Bronchial epithelial cell (primary cell): ENCODE measurements around the gene CD46. TPM values are rescaled to one million over a fixed set of nuclear protein-coding genes. Genes with fewer than 3 reads are reported as not detected.
"Not testable (repeated sequence)": the region's sequence is repeated elsewhere in the genome, so short reads cannot be mapped to it uniquely, and the experiment has no call there.

Source experiments
- DNase-seq: peaks from one replicate; pipeline ENCODE4 v3.0.0-alpha.2; 2010; ENCODE audit warnings: low read depth
- FAIRE-seq: peaks from 2 replicates; lab custom pipeline; 2011; peaks lifted over from hg19 to GRCh38; lab: Jason Lieb, UNC
- H3K27me3 ChIP-seq: 2 replicates; pipeline ENCODE4 v1.5.1; 2011; ENCODE audit warnings: low read length; ENCODE audit not compliant: control insufficient read depth, insufficient read depth
- H3K36me3 ChIP-seq: 2 replicates; pipeline ENCODE4 v1.5.1; 2011; ENCODE audit warnings: low read length; ENCODE audit not compliant: control insufficient read depth, insufficient read depth
- H3K4me3 ChIP-seq: 2 replicates; pipeline ENCODE4 v1.5.1; 2011; ENCODE audit warnings: mild to moderate bottlenecking, low read depth, low read length, control low read depth
- CTCF ChIP-seq: IDR thresholded peaks from 2 replicates; pipeline ENCODE4 v1.5.1; 2011; ENCODE audit warnings: mild to moderate bottlenecking, moderate library complexity, low read length, control low read depth, inconsistent platforms; ENCODE audit not compliant: insufficient read depth, severe bottlenecking
- total RNA-seq: library from RNA; depleted of rRNA; stranded (reverse); fragments of >200 nt; gene quantifications from 2 replicates; pipeline ENCODE4 v1.2.1, GENCODE V29; 2014

CD46 gene
- total RNA-seq, 1 donor from 2014 or later = 128 TPM

GRCh38 chr1:207762622-207763021 is 10.8 kb downstream of the CD46 start:
- TF ChIP-seq CTCF = no peak
- FAIRE-seq (no peak), DNase-seq (no peak)
- H3K27me3 ChIP-seq = no peaks in the 10 kb centered on the region
- H3K4me3 ChIP-seq = no peak overlapping the region
- peaks cover 21% of the 10 kb centered on the region for H3K36me3 ChIP-seq

DNA sequence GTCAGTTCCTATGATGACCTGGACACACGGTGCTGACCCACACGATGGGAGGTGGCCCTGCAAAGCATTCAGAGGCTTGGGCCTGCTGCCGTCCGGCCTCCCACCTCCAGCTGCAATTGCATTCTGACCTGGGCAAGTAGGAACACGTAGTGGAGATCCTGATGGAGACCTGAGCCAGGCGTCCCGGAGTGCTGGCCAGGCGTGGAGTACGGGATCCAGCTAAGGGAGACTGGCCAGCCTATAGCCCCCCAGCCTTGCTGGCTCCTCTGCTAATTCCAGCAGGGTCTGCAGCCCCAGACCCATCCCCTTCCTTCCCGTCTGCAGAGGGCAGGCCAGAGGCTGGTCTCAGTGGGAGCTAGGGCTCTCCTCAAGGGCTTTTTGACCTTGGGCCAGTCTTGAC is 11.2 kb downstream of the CD46 start:
- Histone ChIP-seq H3K36me3 (peaks cover 21% of the 10 kb centered on the region), H3K4me3 (no peak overlapping the region), H3K27me3 (no peaks in the 10 kb centered on the region)
- TF ChIP-seq CTCF = no peak
- DNase-seq (no peak), FAIRE-seq (no peak)

DNA sequence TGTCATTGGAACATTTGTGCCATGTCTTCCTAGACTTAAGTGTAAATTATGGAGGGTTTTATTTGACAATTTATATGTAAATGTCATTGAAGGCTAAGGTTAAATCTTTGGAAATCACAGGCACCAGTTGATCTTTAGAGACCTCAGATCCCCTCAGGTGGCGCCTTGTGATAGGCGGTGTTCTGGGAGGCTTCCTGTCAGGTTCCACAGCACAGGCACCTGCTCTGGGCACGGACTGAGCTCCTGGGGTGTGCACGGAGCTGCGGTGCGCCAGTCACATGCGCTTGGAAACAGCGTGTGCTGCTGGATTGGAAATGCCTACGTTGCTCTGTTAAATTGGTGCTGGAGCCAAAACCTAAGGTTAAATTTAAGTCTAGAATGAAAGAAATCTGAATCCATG is 12.1 kb downstream of the CD46 start:
- Histone ChIP-seq H3K36me3 (peaks cover 19% of the 10 kb centered on the region), H3K27me3 (no peaks in the 10 kb centered on the region), H3K4me3 (no peak overlapping the region)
- no peak for TF ChIP-seq CTCF
- no peak for DNase-seq
- FAIRE-seq = no peak

- DNase-seq (no peak), FAIRE-seq (no peak)
- H3K4me3 ChIP-seq = no peak overlapping the region
- peaks cover 13% of the 10 kb centered on the region for H3K36me3 ChIP-seq
- no peak for TF ChIP-seq CTCF
- no peaks in the 10 kb centered on the region for H3K27me3 ChIP-seq
These were observed 14.7 kb downstream of the CD46 start for GRCh38 chr1:207766569-207766968.

- not testable (repeated sequence) for H3K4me3 ChIP-seq, H3K36me3 ChIP-seq, H3K27me3 ChIP-seq, FAIRE-seq, DNase-seq
These were observed 18.7 kb downstream of the CD46 start for GRCh38 chr1:207770514-207770913.

DNA sequence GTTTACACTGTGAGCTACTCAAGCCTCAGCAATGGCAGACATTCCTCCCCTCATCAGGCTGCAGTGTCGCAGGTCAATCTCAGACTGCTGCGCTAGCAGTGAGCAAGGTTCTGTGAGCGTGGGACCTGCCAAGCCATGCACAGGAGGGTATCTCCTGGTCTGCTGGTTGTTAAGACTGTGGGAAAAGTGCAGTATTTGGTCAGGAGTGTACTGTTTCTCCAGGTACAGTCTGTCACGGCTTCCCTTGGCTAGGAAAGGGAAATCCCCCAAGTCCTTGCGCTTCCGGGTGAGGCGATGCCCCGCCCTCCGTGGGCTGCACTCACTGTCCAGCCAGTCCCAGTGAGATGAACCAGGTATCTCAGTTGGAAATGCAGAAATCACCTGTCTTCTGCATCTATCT is 24.2 kb downstream of the CD46 start:
- H3K36me3 ChIP-seq, FAIRE-seq: not testable (repeated sequence)

GRCh38 chr1:207777412-207777811 is 25.6 kb downstream of the CD46 start:
- DNase-seq, H3K36me3 ChIP-seq, H3K4me3 ChIP-seq, H3K27me3 ChIP-seq, FAIRE-seq: not testable (repeated sequence)

More for the DNA sequence above, 24.2 kb downstream of the CD46 start:
- not testable (repeated sequence) for H3K4me3 ChIP-seq, H3K27me3 ChIP-seq, DNase-seq
